Uterus (tissue), 4 donors: ENCODE results near the gene LCN6. TPM values are rescaled to one million over a fixed set of nuclear protein-coding genes. Genes with fewer than 3 reads are reported as not detected.
"Not testable (repeated sequence)": the region's sequence is repeated elsewhere in the genome, so short reads cannot be mapped to it uniquely, and the experiment has no call there.

Experiments
- DNase-seq, 2 donors: peaks; one replicate each; pipeline ENCODE4 v3.0.0-alpha.2; 2019 to 2020
- H3K27ac ChIP-seq, 2 donors: fragments of 200-600 bp; sonication (generic); 1 replicate in 1 of 2; 2 replicates in 1 of 2; pipeline ENCODE4 v1.5.1; 2016 to 2018
- H3K27me3 ChIP-seq, 2 donors: fragments of 200-600 bp; sonication (generic); one replicate each; pipeline ENCODE4 v1.5.1; 2018 to 2019; ENCODE audit warnings: control low read depth in 1 of 2
- H3K36me3 ChIP-seq, 2 donors: fragments of 200-600 bp; sonication (generic); one replicate each; pipeline ENCODE4 v1.5.1; 2019; ENCODE audit warnings: control low read depth in 1 of 2
- H3K4me1 ChIP-seq, 2 donors: fragments of 200-600 bp; sonication (generic); one replicate each; pipeline ENCODE4 v1.5.1; 2018 to 2019; ENCODE audit warnings: control low read depth in 1 of 2
- H3K4me3 ChIP-seq, 2 donors: fragments of 200-600 bp; sonication (generic); 1 replicate in 1 of 2; 2 replicates in 1 of 2; pipeline ENCODE4 v1.5.1; 2018 to 2019; ENCODE audit warnings: mild to moderate bottlenecking in 1 of 2
- H3K9me3 ChIP-seq, 2 donors: fragments of 200-600 bp; sonication (generic); one replicate each; pipeline ENCODE4 v1.5.1; 2019; ENCODE audit warnings: control low read depth in 1 of 2
- CTCF ChIP-seq, 4 experiments: fragments of 200-600 bp in 2 of 4; fragments of 450-650 bp in 2 of 4; sonication (generic) in 2 of 4; IDR thresholded peaks; one replicate each; pipeline ENCODE4 v1.5.1; 2016 to 2019; ENCODE audit warnings: antibody characterized with exemption in 4 of 4, mild to moderate bottlenecking in 2 of 4, moderate library complexity in 1 of 4
- POLR2A ChIP-seq, 2 donors: fragments of 450-650 bp; IDR thresholded peaks; one replicate each; pipeline ENCODE4 v1.6.1; 2016; ENCODE audit warnings: antibody characterized with exemption in 2 of 2, mild to moderate bottlenecking in 1 of 2, moderate library complexity in 1 of 2
- intact Hi-C: fragments of 100-400 bp; cut with DNase I; formaldehyde crosslinking; loops from one replicate; pipeline ENCODE4 v1.15.1; 2023; ENCODE audit warnings: low total_unique reads
- total RNA-seq, 4 donors: library from RNA; depleted of rRNA in 3 of 4; stranded (reverse); fragments of >200 nt in 3 of 4; gene quantifications; one replicate each; pipeline versions ENCODE4 v1.1.0 to v1.2.4, GENCODE V29; 2014 to 2023
- donor health status: DM: yes; HTN: yes; CAD: no.

Gene LCN6
- total RNA-seq, 4 donors from 2014 or later, result 1.2 to 164 (median 89.7) TPM

DNA sequence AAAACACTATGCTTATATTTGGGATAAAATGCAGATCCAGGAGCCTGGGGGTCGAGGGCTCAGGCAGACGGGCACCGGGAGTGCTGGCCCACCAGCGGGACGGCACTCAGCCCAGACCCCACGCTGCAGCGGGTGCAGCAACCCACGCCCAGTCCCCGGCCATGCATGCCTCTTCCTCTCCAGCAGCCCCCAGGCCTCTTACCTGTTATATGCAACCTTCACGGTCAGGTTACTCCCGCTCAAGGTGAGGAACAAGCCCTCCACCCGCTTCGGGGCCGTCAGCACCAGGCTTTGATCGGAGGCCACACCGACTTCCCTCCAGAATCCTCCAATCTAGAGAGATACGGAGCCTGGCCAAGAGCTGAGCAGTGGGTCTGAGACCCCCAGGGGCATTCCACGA, 8.5 kb upstream of the LCN6 start:
- no peak for DNase-seq
- H3K9me3 ChIP-seq, result no peaks in the 10 kb centered on the region
- intact Hi-C loops, result no loop called here
- H3K36me3 ChIP-seq, result no peaks in the 10 kb centered on the region
- H3K4me3 ChIP-seq, result no peak overlapping the region
- TF ChIP-seq POLR2A (IDR thresholded peaks at IDR 0.05), result no peak
- no peak for TF ChIP-seq CTCF (IDR thresholded peaks at IDR 0.05)
- no peak overlapping the region for H3K27ac ChIP-seq
- H3K4me1 ChIP-seq, result no peaks in the 10 kb centered on the region
- H3K27me3 ChIP-seq, result no peaks in the 10 kb centered on the region

DNA sequence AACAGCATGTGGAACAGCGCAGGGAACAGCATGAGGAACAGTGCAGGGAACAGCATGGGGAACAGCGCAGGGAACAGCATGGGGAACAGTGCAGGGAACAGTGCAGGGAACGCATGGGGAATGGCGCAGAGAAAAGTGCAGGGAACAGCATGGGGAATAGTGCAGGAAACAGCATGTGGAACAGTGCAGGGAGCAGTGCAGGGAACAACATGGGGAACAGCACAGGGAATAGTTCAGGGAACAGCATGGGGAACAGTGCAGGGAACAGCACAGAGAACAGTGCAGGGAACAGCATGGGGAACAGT, 7.8 kb upstream of the LCN6 start:
- Histone ChIP-seq H3K4me1 (no peaks in the 10 kb centered on the region), H3K9me3 (no peaks in the 10 kb centered on the region), H3K4me3 (no peak overlapping the region), H3K36me3 (no peaks in the 10 kb centered on the region), H3K27me3 (no peaks in the 10 kb centered on the region), H3K27ac (no peak overlapping the region)
- no peak for DNase-seq
- TF ChIP-seq POLR2A (IDR thresholded peaks at IDR 0.05) (no peak), CTCF (IDR thresholded peaks at IDR 0.05) (no peak)
- intact Hi-C loops, result no loop called here

DNA sequence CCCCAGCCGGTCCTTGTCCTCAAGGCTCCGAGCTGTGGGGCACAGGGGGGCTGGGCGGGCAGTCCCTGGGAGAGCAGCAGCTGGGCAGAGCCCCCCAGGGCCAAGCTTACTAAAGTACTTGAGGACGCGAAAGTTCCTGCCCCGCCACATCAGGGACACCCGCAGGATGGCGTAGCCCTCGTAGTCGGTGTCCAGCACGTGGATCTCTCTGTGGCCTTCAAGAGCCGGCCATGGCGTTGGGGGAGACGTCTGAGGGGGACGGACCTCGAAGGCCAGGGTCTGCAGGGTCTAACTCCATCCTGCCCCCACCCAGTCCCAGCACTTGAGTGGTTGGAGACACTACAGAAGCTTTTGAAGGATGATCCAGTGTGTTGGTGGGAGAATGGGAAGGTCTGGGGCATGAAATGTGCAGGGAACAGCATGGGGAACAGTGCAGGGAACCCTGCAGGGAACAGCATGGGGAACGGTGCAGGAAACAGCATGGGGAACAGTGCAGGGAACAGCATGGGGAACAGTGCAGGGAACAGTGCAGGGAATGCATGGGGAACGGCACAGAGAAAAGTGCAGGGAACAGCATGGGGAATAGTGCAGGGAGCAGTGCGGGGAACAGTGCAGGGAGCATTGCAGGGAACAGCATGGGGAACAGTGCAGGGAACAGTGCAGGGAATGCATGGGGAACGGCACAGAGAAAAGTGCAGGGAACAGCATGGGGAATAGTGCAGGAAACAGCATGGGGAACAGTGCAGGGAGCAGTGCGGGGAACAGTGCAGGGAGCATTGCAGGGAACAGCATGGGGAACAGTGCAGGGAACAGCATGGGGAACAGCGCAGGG, 7.2 kb upstream of the LCN6 start:
- DNase-seq, H3K27ac ChIP-seq, H3K36me3 ChIP-seq, H3K9me3 ChIP-seq, H3K4me3 ChIP-seq, intact Hi-C loops, H3K27me3 ChIP-seq, H3K4me1 ChIP-seq: not testable (repeated sequence)

DNA sequence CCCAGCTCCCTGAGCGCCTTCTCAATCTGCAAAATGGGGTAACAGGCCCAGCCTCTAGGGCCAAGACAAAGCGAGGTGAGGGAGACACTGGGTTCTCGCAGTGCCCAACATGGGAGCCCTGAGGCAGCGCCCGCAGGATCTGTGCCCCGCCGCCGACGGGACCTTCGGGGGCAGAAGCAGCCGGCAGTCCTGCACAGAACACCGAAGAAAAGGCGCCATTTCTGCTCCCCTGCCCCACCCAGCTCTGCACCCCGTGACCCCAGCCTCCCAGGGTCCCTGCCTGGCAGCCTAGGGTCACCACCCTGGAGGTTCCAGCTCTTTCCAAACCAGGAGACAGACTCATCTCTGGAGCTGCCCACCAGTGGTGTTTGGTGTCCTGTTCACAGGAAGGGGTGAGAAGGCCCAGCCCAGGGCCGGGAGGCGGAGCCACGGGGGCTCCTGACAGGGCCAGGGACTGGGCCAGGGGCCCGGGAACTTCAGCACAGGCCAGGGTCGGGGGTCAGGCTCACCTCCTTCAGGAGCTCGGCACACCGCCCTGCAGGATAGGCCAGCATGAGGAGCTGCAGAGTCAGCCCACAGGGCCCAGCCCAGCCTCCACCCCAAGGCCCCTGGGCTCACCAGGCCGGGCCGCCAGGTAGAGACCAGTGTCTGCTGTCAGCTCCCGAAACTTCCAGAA, 6.4 kb upstream of the LCN6 start:
- DNase-seq, result no peak
- Histone ChIP-seq H3K4me1 (no peaks in the 10 kb centered on the region), H3K9me3 (no peaks in the 10 kb centered on the region), H3K4me3 (no peak overlapping the region), H3K27me3 (no peaks in the 10 kb centered on the region), H3K27ac (no peak overlapping the region), H3K36me3 (no peaks in the 10 kb centered on the region)
- intact Hi-C loops, result no loop called here
- no peak for TF ChIP-seq POLR2A (IDR thresholded peaks at IDR 0.05)
- TF ChIP-seq CTCF (IDR thresholded peaks at IDR 0.05), result no peak

DNA sequence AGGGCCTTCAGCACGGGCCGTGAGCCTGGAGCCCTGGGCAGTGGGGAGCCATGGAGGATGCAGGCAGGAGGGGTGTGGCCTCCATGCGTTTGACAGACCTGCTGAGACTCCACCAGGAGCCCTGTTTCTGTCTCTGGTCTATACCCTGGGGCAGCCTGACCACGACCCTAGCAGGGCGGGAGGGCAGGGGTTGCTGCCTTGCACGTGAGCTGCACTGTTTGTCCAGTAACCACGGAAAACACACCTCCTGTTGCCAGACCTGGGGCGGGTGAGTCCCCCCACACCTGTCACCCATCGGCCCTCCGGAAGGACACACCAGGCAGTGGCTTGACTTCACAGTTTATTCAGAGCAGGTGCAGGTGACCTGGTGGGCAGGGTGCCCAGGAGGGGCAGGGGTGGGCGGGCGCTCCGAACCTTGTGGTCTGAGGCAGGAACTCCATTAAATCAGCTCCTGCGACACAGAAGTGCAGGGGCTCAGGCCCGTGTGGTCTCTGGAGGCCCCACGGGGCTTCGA, 5.8 kb upstream of the LCN6 start:
- H3K36me3 ChIP-seq, result no peaks in the 10 kb centered on the region
- TF ChIP-seq CTCF (IDR thresholded peaks at IDR 0.05) (no peak), POLR2A (IDR thresholded peaks at IDR 0.05) (no peak)
- H3K4me3 ChIP-seq, result no peak overlapping the region
- DNase-seq, result no peak
- H3K27ac ChIP-seq, result no peak overlapping the region
- intact Hi-C loops, result no loop called here
- no peaks in the 10 kb centered on the region for H3K27me3 ChIP-seq
- no peaks in the 10 kb centered on the region for H3K4me1 ChIP-seq
- no peaks in the 10 kb centered on the region for H3K9me3 ChIP-seq
